DND-41 (cell line): Measurements from ENCODE around the gene RTN4RL1.

ENCODE experiments used
- EZH2 ChIP-seq: IDR thresholded peaks from 3 replicates; pipeline ENCODE4 v1.6.1; 2012; ENCODE audit warnings: borderline replicate concordance, low read depth, mild to moderate bottlenecking, moderate library complexity, low read length, inconsistent platforms; ENCODE audit not compliant: severe bottlenecking
- TF ChIP-seq, protein P1 (sequence below): IDR thresholded peaks from 2 replicates; pipeline ENCODE4 v1.5.1; 2012; ENCODE audit warnings: borderline replicate concordance, low read length, moderate library complexity, mild to moderate bottlenecking; ENCODE audit not compliant: poor library complexity, severe bottlenecking; ENCODE audit errors: extremely low read depth

DNA sequence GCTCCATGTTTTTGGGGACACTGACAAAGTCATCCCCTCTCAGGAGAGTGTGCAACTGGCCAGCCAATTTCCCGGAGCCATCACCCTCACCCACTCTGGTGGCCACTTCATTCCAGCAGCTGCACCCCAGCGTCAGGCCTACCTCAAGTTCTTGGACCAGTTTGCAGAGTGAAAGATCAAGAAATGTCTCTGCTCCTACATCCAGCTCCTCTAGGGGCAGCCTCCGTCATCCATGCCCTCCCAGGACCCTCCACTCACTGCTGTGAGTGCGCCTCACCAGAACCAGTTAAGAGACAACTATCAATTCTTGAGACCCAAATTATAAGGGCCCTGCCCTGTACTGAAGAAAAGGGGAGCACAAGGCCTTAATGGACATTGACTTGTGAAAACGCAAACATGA, 17.8 kb upstream of the RTN4RL1 start:
- TF ChIP-seq EZH2: no peak
- TF ChIP-seq, protein P1, sequence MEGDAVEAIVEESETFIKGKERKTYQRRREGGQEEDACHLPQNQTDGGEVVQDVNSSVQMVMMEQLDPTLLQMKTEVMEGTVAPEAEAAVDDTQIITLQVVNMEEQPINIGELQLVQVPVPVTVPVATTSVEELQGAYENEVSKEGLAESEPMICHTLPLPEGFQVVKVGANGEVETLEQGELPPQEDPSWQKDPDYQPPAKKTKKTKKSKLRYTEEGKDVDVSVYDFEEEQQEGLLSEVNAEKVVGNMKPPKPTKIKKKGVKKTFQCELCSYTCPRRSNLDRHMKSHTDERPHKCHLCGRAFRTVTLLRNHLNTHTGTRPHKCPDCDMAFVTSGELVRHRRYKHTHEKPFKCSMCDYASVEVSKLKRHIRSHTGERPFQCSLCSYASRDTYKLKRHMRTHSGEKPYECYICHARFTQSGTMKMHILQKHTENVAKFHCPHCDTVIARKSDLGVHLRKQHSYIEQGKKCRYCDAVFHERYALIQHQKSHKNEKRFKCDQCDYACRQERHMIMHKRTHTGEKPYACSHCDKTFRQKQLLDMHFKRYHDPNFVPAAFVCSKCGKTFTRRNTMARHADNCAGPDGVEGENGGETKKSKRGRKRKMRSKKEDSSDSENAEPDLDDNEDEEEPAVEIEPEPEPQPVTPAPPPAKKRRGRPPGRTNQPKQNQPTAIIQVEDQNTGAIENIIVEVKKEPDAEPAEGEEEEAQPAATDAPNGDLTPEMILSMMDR: peak; percentile 6
